H9 (cell line): ENCODE measurements around the gene ARFGEF3. TPM values are rescaled to one million over a fixed set of nuclear protein-coding genes. Genes with fewer than 3 reads are reported as not detected.

ENCODE experiments used
- DNase-seq: peaks from one replicate; pipeline ENCODE4 v3.0.0-alpha.2; 2017
- H2AFZ ChIP-seq: one replicate; pipeline ENCODE4 v1.6.1; 2013; ENCODE audit warnings: mild to moderate bottlenecking, low read length, control low read depth, moderate library complexity
- H2AK5ac ChIP-seq: 2 replicates; pipeline ENCODE4 v1.6.1; 2013; ENCODE audit warnings: low read length, control low read depth, mixed read lengths; ENCODE audit not compliant: insufficient read length
- H2BK120ac ChIP-seq: one replicate; pipeline ENCODE4 v1.6.1; 2013; ENCODE audit warnings: low read depth, mild to moderate bottlenecking, low read length, control low read depth, inconsistent platforms; ENCODE audit not compliant: poor library complexity, severe bottlenecking
- H2BK12ac ChIP-seq: 2 replicates; pipeline ENCODE4 v1.6.1; 2013; ENCODE audit warnings: low read length, control low read depth, mixed read lengths, low read depth; ENCODE audit not compliant: insufficient read length
- H2BK15ac ChIP-seq: 2 replicates; pipeline ENCODE4 v1.6.1; 2013; ENCODE audit warnings: low read depth, low read length, control low read depth
- H2BK20ac ChIP-seq: one replicate; pipeline ENCODE4 v1.6.1; 2013; ENCODE audit warnings: low read depth, mild to moderate bottlenecking, low read length, control low read depth, inconsistent platforms; ENCODE audit not compliant: poor library complexity, severe bottlenecking
- H2BK5ac ChIP-seq: 2 replicates; pipeline ENCODE4 v1.6.1; 2013; ENCODE audit warnings: low read length, control low read depth, mixed read lengths; ENCODE audit not compliant: insufficient read length
- H3K14ac ChIP-seq: 2 replicates; pipeline ENCODE4 v1.6.1; 2013; ENCODE audit warnings: low read length, control low read depth; ENCODE audit not compliant: insufficient read depth
- H3K18ac ChIP-seq: 2 replicates; pipeline ENCODE4 v1.6.1; 2013; ENCODE audit warnings: low read depth, mild to moderate bottlenecking, mixed read lengths, low read length, control low read depth; ENCODE audit not compliant: insufficient read length
- H3K23ac ChIP-seq: 2 replicates; pipeline ENCODE4 v1.6.1; 2013; ENCODE audit warnings: low read length, control low read depth, mixed read lengths, low read depth; ENCODE audit not compliant: insufficient read length
- H3K23me2 ChIP-seq: 2 replicates; pipeline ENCODE4 v1.6.1; 2013; ENCODE audit warnings: low read depth, mild to moderate bottlenecking, mixed read lengths, low read length, control low read depth; ENCODE audit not compliant: insufficient read length, poor library complexity, severe bottlenecking
- H3K27ac ChIP-seq: 2 replicates; pipeline ENCODE4 v1.5.1; 2013; ENCODE audit warnings: low read length, control low read depth, mixed read lengths, low read depth; ENCODE audit not compliant: insufficient read length
- H3K27me3 ChIP-seq: 2 replicates; pipeline ENCODE4 v1.6.1; 2013; ENCODE audit warnings: low read length, control low read depth, inconsistent platforms; ENCODE audit not compliant: insufficient read depth
- H3K4ac ChIP-seq: 2 replicates; pipeline ENCODE4 v1.6.1; 2013; ENCODE audit warnings: low read depth, mild to moderate bottlenecking, control low read depth, inconsistent platforms, low read length, moderate library complexity
- H3K4me1 ChIP-seq: 2 replicates; pipeline ENCODE4 v1.6.1; 2013; ENCODE audit warnings: low read length, control low read depth, inconsistent platforms; ENCODE audit not compliant: insufficient read depth
- H3K4me2 ChIP-seq: 2 replicates; pipeline ENCODE4 v1.6.1; 2013; ENCODE audit warnings: low read length, control low read depth, mixed read lengths; ENCODE audit not compliant: insufficient read length, insufficient read depth
- H3K56ac ChIP-seq: 2 replicates; pipeline ENCODE4 v1.6.1; 2013; ENCODE audit warnings: low read depth, mild to moderate bottlenecking, mixed read lengths, low read length, control low read depth; ENCODE audit not compliant: insufficient read length
- H3K79me1 ChIP-seq: 2 replicates; pipeline ENCODE4 v1.6.1; 2013; ENCODE audit warnings: low read depth, mild to moderate bottlenecking, moderate library complexity, low read length, control low read depth, inconsistent platforms; ENCODE audit not compliant: insufficient read depth, poor library complexity, severe bottlenecking
- H3K79me2 ChIP-seq: 2 replicates; pipeline ENCODE4 v1.6.1; 2013; ENCODE audit warnings: low read length, control low read depth, inconsistent platforms; ENCODE audit not compliant: insufficient read depth
- H3K9ac ChIP-seq: 2 replicates; pipeline ENCODE4 v1.6.1; 2013; ENCODE audit warnings: low read length, control low read depth, mixed read lengths; ENCODE audit not compliant: insufficient read length; ENCODE audit errors: extremely low read depth
- H3K9me3 ChIP-seq: one replicate; pipeline ENCODE4 v1.6.1; 2013; ENCODE audit warnings: low read depth, low read length, inconsistent platforms; ENCODE audit not compliant: control insufficient read depth
- H3T11ph ChIP-seq: one replicate; pipeline ENCODE4 v1.6.1; 2013; ENCODE audit warnings: mild to moderate bottlenecking, low read length, control low read depth, inconsistent platforms
- H4K20me1 ChIP-seq: one replicate; pipeline ENCODE4 v1.6.1; 2013; ENCODE audit not compliant: control insufficient read depth, insufficient read length, insufficient read depth
- H4K5ac ChIP-seq: 2 replicates; pipeline ENCODE4 v1.6.1; 2013; ENCODE audit warnings: low read depth, mild to moderate bottlenecking, mixed read lengths, low read length, control low read depth; ENCODE audit not compliant: insufficient read length
- H4K8ac ChIP-seq: replicated peaks from 2 replicates; pipeline ENCODE4 v1.6.1; 2013; ENCODE audit warnings: low read length, control low read depth, mixed read lengths, low read depth; ENCODE audit not compliant: insufficient read length
- H4K91ac ChIP-seq: 2 replicates; pipeline ENCODE4 v1.6.1; 2013; ENCODE audit warnings: low read depth, mild to moderate bottlenecking, moderate library complexity, mixed read lengths, low read length, control low read depth; ENCODE audit not compliant: insufficient read length
- H3K27ac Mint-ChIP-seq, 3 experiments: 2 replicates in 2 of 3; 3 replicates in 1 of 3; pipeline ENCODE4 v1.8.0; 2020 to 2021; ENCODE audit warnings: mixed read lengths in 3 of 3, mild to moderate bottlenecking in 1 of 3, moderate library complexity in 1 of 3
- H3K27me3 Mint-ChIP-seq: 2 replicates; pipeline ENCODE4 v1.8.0; 2021; ENCODE audit warnings: low read depth, mild to moderate bottlenecking, moderate library complexity, mixed read lengths
- H3K36me3 Mint-ChIP-seq, 3 experiments: 2 replicates in 2 of 3; 3 replicates in 1 of 3; pipeline ENCODE4 v1.8.0; 2020 to 2021; ENCODE audit warnings: low read depth in 3 of 3, mixed read lengths in 3 of 3; ENCODE audit not compliant: insufficient read depth in 1 of 3
- H3K4me1 Mint-ChIP-seq, 2 experiments: 2 replicates each; pipeline ENCODE4 v1.8.0; 2020; ENCODE audit warnings: mixed read lengths in 2 of 2
- H3K4me3 Mint-ChIP-seq, 2 experiments: 2 replicates in 1 of 2; 3 replicates in 1 of 2; pipeline ENCODE4 v1.8.0; 2020 to 2021; ENCODE audit warnings: mild to moderate bottlenecking in 2 of 2, mixed read lengths in 2 of 2, moderate library complexity in 1 of 2
- H3K9me3 Mint-ChIP-seq, 2 experiments: 2 replicates in 1 of 2; 3 replicates in 1 of 2; pipeline ENCODE4 v1.8.0; 2020; ENCODE audit warnings: mild to moderate bottlenecking in 2 of 2, mixed read lengths in 2 of 2, moderate library complexity in 1 of 2
- total RNA-seq: library from RNA; stranded (reverse); gene quantifications from 2 replicates; pipeline ENCODE4 v1.2.1, GENCODE V29; 2021
- TF ChIP-seq, protein P1 (sequence below): fragments of 200-600 bp; sonication (generic); conservative IDR thresholded peaks from 3 replicates; pipeline ENCODE4 v1.8.0; 2021; ENCODE audit warnings: antibody characterized with exemption, mild to moderate bottlenecking

ARFGEF3 gene
- total RNA-seq, 1 experiment from 2014 or later, result 13.7 TPM

DNA sequence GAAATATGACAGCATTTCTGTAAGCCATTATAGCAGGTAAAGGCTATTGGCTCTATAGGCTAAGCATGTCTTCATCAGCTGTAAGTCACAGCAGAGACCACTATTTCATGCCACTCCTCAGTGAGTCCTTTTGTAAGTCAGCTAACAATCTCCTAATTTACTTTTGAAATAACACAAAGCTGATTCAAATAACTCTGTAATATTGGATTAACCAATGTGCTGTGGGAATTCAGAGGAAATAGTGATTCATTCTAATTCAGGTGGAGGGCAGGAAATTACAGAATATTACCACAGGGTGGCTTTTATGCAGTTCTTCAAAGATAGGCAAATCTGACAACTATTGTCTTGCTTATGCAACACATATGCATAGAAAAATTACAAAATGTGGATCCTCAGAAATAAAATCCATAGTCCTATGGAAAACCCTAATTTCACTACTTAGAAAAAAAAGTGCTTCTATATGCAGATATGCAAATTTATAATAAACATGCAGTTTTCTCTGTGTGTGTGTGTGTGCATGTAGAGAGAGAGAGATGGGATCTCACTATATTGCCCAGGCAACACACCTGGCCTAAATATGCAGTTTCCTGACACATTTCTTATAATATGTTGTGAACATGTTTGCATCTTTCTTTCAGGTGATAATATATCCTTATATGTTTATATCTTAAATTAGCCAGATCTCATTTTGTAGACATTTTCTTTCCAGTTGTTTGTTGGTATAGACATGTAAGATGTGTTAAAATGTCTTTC is 211.1 kb downstream of the ARFGEF3 start:
- H3K23ac ChIP-seq, result no peak overlapping the region
- no peak overlapping the region for H3K14ac ChIP-seq
- no peak overlapping the region for H2AFZ ChIP-seq
- no peak overlapping the region for H3K9ac ChIP-seq
- no peak overlapping the region for H3K4me3 Mint-ChIP-seq
- H4K8ac ChIP-seq, result no peak overlapping the region
- H2BK15ac ChIP-seq, result no peak overlapping the region
- H2BK120ac ChIP-seq, result no peak overlapping the region
- H3K36me3 Mint-ChIP-seq, result no peaks in the 10 kb centered on the region
- H4K5ac ChIP-seq, result no peak overlapping the region
- H3K79me2 ChIP-seq, result no peaks in the 10 kb centered on the region
- H3K18ac ChIP-seq, result no peak overlapping the region
- H2AK5ac ChIP-seq, result no peak overlapping the region
- H3K27me3 ChIP-seq, result no peaks in the 10 kb centered on the region
- H3K4me1 ChIP-seq, result peaks cover 1% of the 10 kb centered on the region; the same call in 1 of the 2 replicates
- H3K9me3 Mint-ChIP-seq, result 0 out of 5 replicates have a peak, but pooled peaks cover 0 to 6% of the 10 kb centered on the region in 2 experiments
- no peaks in the 10 kb centered on the region for H3K27me3 Mint-ChIP-seq
- no peaks in the 10 kb centered on the region for H3K79me1 ChIP-seq
- no peak overlapping the region for H3K27ac ChIP-seq
- H3K56ac ChIP-seq, result no peak overlapping the region
- H4K91ac ChIP-seq, result no peak overlapping the region
- TF ChIP-seq, protein P1, sequence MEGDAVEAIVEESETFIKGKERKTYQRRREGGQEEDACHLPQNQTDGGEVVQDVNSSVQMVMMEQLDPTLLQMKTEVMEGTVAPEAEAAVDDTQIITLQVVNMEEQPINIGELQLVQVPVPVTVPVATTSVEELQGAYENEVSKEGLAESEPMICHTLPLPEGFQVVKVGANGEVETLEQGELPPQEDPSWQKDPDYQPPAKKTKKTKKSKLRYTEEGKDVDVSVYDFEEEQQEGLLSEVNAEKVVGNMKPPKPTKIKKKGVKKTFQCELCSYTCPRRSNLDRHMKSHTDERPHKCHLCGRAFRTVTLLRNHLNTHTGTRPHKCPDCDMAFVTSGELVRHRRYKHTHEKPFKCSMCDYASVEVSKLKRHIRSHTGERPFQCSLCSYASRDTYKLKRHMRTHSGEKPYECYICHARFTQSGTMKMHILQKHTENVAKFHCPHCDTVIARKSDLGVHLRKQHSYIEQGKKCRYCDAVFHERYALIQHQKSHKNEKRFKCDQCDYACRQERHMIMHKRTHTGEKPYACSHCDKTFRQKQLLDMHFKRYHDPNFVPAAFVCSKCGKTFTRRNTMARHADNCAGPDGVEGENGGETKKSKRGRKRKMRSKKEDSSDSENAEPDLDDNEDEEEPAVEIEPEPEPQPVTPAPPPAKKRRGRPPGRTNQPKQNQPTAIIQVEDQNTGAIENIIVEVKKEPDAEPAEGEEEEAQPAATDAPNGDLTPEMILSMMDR, result peak; percentile 22; the same call in 1 of the 3 replicates
- no peak overlapping the region for H2BK20ac ChIP-seq
- H4K20me1 ChIP-seq, result no peaks in the 10 kb centered on the region
- no peak overlapping the region for H3K4me2 ChIP-seq
- no peak overlapping the region for H3K27ac Mint-ChIP-seq
- H3T11ph ChIP-seq, result no peak overlapping the region
- no peak overlapping the region for H3K4ac ChIP-seq
- no peak overlapping the region for H2BK5ac ChIP-seq
- no peak for DNase-seq
- H3K9me3 ChIP-seq, result no peaks in the 10 kb centered on the region
- no peak overlapping the region for H2BK12ac ChIP-seq
- H3K23me2 ChIP-seq, result no peaks in the 10 kb centered on the region
- peaks cover 13 to 15% of the 10 kb centered on the region in 2 experiments for H3K4me1 Mint-ChIP-seq
